Stimulated activated CD8-positive, alpha-beta memory T cell treated with anti-CD3 and anti-CD28 coated beads, Interleukin-4, amount 100 ng/mL, for 24 hours (primary cell): ENCODE measurements around the gene ADAMTS3.
"Not testable (repeated sequence)": the region's sequence is repeated elsewhere in the genome, so short reads cannot be mapped to it uniquely, and the experiment has no call there.

Experiments
- DNase-seq: peaks from one replicate; pipeline ENCODE4 v3.0.0-alpha.2; 2020; ENCODE audit warnings: low read depth

The ADAMTS3 gene

GRCh38 chr4:72552447-72552846, 16.6 kb downstream of the ADAMTS3 start:
- no peak for DNase-seq

GRCh38 chr4:72546456-72546855, 22.6 kb downstream of the ADAMTS3 start:
- DNase-seq: no peak

- DNase-seq: not testable (repeated sequence)
These were observed 28.3 kb downstream of the ADAMTS3 start for GRCh38 chr4:72540694-72541093.

GRCh38 chr4:72538006-72538405, 31.0 kb downstream of the ADAMTS3 start:
- DNase-seq: no peak

- DNase-seq: no peak
These were observed 32.6 kb downstream of the ADAMTS3 start for GRCh38 chr4:72536443-72536842.

- no peak for DNase-seq
These were observed 37.2 kb downstream of the ADAMTS3 start for GRCh38 chr4:72531768-72532290.

GRCh38 chr4:72531322-72531721, 37.7 kb downstream of the ADAMTS3 start:
- DNase-seq: no peak

GRCh38 chr4:72529148-72529822, 39.7 kb downstream of the ADAMTS3 start:
- no peak for DNase-seq

GRCh38 chr4:72527038-72527646, 41.9 kb downstream of the ADAMTS3 start:
- no peak for DNase-seq

GRCh38 chr4:72525938-72526337, 43.1 kb downstream of the ADAMTS3 start:
- no peak for DNase-seq

- DNase-seq: no peak
These were observed 46.6 kb downstream of the ADAMTS3 start for GRCh38 chr4:72522440-72522839.

GRCh38 chr4:72513227-72513626, 55.8 kb downstream of the ADAMTS3 start:
- DNase-seq: no peak

GRCh38 chr4:72507860-72508419, 61.1 kb downstream of the ADAMTS3 start:
- no peak for DNase-seq

- no peak for DNase-seq
These were observed 61.9 kb downstream of the ADAMTS3 start for GRCh38 chr4:72507167-72507566.

- no peak for DNase-seq
These were observed 63.7 kb downstream of the ADAMTS3 start for GRCh38 chr4:72505314-72505744.

- no peak for DNase-seq
These were observed 68.8 kb downstream of the ADAMTS3 start for GRCh38 chr4:72500214-72500613.

- DNase-seq: no peak
These were observed 72.9 kb downstream of the ADAMTS3 start for GRCh38 chr4:72496119-72496518.

- DNase-seq: no peak
These were observed 74.9 kb downstream of the ADAMTS3 start for GRCh38 chr4:72494156-72494555.

GRCh38 chr4:72489267-72489666, 79.8 kb downstream of the ADAMTS3 start:
- DNase-seq: no peak

- DNase-seq: no peak
These were observed 82.0 kb downstream of the ADAMTS3 start for GRCh38 chr4:72486991-72487390.

- DNase-seq: no peak
These were observed 84.0 kb downstream of the ADAMTS3 start for GRCh38 chr4:72484981-72485380.

GRCh38 chr4:72473434-72473900, 95.6 kb downstream of the ADAMTS3 start:
- DNase-seq: no peak

- no peak for DNase-seq
These were observed 97.2 kb downstream of the ADAMTS3 start for GRCh38 chr4:72471816-72472215.
